IMR-90 (cell line): ENCODE measurements around the gene HIF1A. TPM values are rescaled to one million over a fixed set of nuclear protein-coding genes. Genes with fewer than 3 reads are reported as not detected.

Experiments
- ATAC-seq: fragments of 200-7000 bp; cut with Tn5 transposase; 2 replicates; pipeline ENCODE4 v1.9.1; 2020; ENCODE audit warnings: low read depth, mild to moderate bottlenecking, moderate library complexity
- BruUV-seq: library from RNA; stranded (reverse); fragments of 400-500 nt; replicated peaks from 2 replicates; lab custom pipeline; 2021; lab: Mats Ljungman, UMichigan
- CTCF ChIA-PET: fragments of 300-600 bp; formaldehyde crosslinking; extraction: SDS; loops from one replicate; lab custom pipeline; 2021; ENCODE audit warnings: antibody characterized with exemption; lab: Yijun Ruan, JAX
- POLR2A ChIA-PET: fragments of 300-600 bp; sonication (Branson Sonifier 250); formaldehyde crosslinking; loops from one replicate; lab custom pipeline; 2022; ENCODE audit warnings: antibody characterized with exemption; ENCODE audit not compliant: unreplicated experiment; lab: Charles Lee
- DNase-seq: peaks from one replicate; pipeline ENCODE4 v3.0.0; 2013
- H2AFZ ChIP-seq: replicated peaks from 2 replicates; pipeline ENCODE3; 2013; ENCODE audit warnings: low read length, mild to moderate bottlenecking; ENCODE audit not compliant: poor library complexity
- H2AK5ac ChIP-seq: 2 replicates; pipeline ENCODE4 v1.6.1; 2013; ENCODE audit warnings: low read depth, low read length, inconsistent platforms
- H2AK9ac ChIP-seq: replicated peaks from 2 replicates; pipeline ENCODE3; 2013; ENCODE audit warnings: mild to moderate bottlenecking, low read depth, low read length, moderate library complexity; ENCODE audit not compliant: poor library complexity
- H2BK120ac ChIP-seq: 2 replicates; pipeline ENCODE4 v1.6.1; 2013; ENCODE audit warnings: low read depth, low read length, inconsistent platforms
- H2BK15ac ChIP-seq: 3 replicates; pipeline ENCODE4 v1.6.1; 2013; ENCODE audit warnings: low read depth, low read length, inconsistent platforms
- H2BK20ac ChIP-seq: 2 replicates; pipeline ENCODE4 v1.6.1; 2013; ENCODE audit warnings: low read depth, mild to moderate bottlenecking, inconsistent platforms, low read length, moderate library complexity
- H2BK5ac ChIP-seq: 2 replicates; pipeline ENCODE4 v1.6.1; 2013; ENCODE audit warnings: mild to moderate bottlenecking, low read depth, low read length, inconsistent platforms; ENCODE audit not compliant: poor library complexity, severe bottlenecking
- H3K14ac ChIP-seq: replicated peaks from 2 replicates; pipeline ENCODE4 v1.6.1; 2013; ENCODE audit warnings: low read depth, low read length, inconsistent platforms
- H3K18ac ChIP-seq: 2 replicates; pipeline ENCODE4 v1.6.1; 2013; ENCODE audit warnings: low read depth, low read length, control low read depth
- H3K23ac ChIP-seq: 2 replicates; pipeline ENCODE4 v1.6.1; 2013; ENCODE audit warnings: low read depth, low read length, inconsistent platforms
- H3K27ac ChIP-seq: 2 replicates; pipeline ENCODE4 v1.5.1; 2013; ENCODE audit warnings: mild to moderate bottlenecking, control low read depth, low read length; ENCODE audit not compliant: insufficient read depth
- H3K27me3 ChIP-seq: 2 replicates; pipeline ENCODE4 v1.6.1; 2013; ENCODE audit warnings: low read length; ENCODE audit not compliant: control insufficient read depth, insufficient read depth
- H3K36me3 ChIP-seq: 2 replicates; pipeline ENCODE4 v1.6.1; 2013; ENCODE audit warnings: low read length, mixed read lengths; ENCODE audit not compliant: control insufficient read depth, insufficient read depth
- H3K4ac ChIP-seq: 2 replicates; pipeline ENCODE4 v1.6.1; 2013; ENCODE audit warnings: low read depth, low read length, inconsistent platforms
- H3K4me1 ChIP-seq: 2 replicates; pipeline ENCODE4 v1.6.1; 2013; ENCODE audit warnings: low read length, mixed read lengths; ENCODE audit not compliant: control insufficient read depth, insufficient read depth
- H3K4me2 ChIP-seq: 2 replicates; pipeline ENCODE4 v1.6.1; 2013; ENCODE audit warnings: low read depth, mild to moderate bottlenecking, control low read depth, low read length, moderate library complexity
- H3K4me3 ChIP-seq: 2 replicates; pipeline ENCODE4 v1.5.1; 2013; ENCODE audit warnings: low read depth, mild to moderate bottlenecking, control low read depth, low read length, moderate library complexity; ENCODE audit not compliant: insufficient read depth
- H3K56ac ChIP-seq: 2 replicates; pipeline ENCODE4 v1.6.1; 2013; ENCODE audit warnings: low read length, inconsistent platforms; ENCODE audit not compliant: insufficient read depth; ENCODE audit errors: extremely low read depth
- H3K79me1 ChIP-seq, 2 experiments: 2 replicates each; pipeline ENCODE4 v1.6.1; 2013; ENCODE audit warnings: low read length in 2 of 2, inconsistent platforms in 1 of 2, low read depth in 1 of 2
- H3K9ac ChIP-seq: 2 replicates; pipeline ENCODE4 v1.6.1; 2013; ENCODE audit warnings: low read depth, low read length, control low read depth
- H3K9me1 ChIP-seq: 2 replicates; pipeline ENCODE4 v1.6.1; 2013; ENCODE audit warnings: low read length, inconsistent platforms; ENCODE audit not compliant: insufficient read depth
- H3K9me3 ChIP-seq: 2 replicates; pipeline ENCODE4 v1.6.1; 2013; ENCODE audit warnings: low read length; ENCODE audit not compliant: control insufficient read depth, insufficient read depth
- H4K20me1 ChIP-seq: 2 replicates; pipeline ENCODE4 v1.6.1; 2013; ENCODE audit warnings: low read length, inconsistent platforms; ENCODE audit not compliant: insufficient read depth
- H4K5ac ChIP-seq: 2 replicates; pipeline ENCODE4 v1.6.1; 2013; ENCODE audit warnings: mild to moderate bottlenecking, low read depth, low read length, control low read depth
- H4K8ac ChIP-seq, 2 experiments: 2 replicates each; pipeline ENCODE4 v1.6.1; 2013; ENCODE audit warnings: low read depth in 2 of 2, low read length in 2 of 2, control low read depth in 1 of 2, inconsistent platforms in 1 of 2
- H4K91ac ChIP-seq: 2 replicates; pipeline ENCODE4 v1.6.1; 2013; ENCODE audit warnings: low read depth, low read length, inconsistent platforms; ENCODE audit not compliant: insufficient read depth
- CEBPB ChIP-seq: IDR thresholded peaks from 2 replicates; pipeline ENCODE4 v1.6.1; 2012; ENCODE audit warnings: low read depth, low read length, improper control_type of control experiment
- CTCF ChIP-seq: conservative IDR thresholded peaks from 2 replicates; pipeline ENCODE4 v1.5.1; 2012; ENCODE audit warnings: mild to moderate bottlenecking, low read depth, low read length, improper control_type of control experiment
- ELK1 ChIP-seq: fragments of 150-350 bp; IDR thresholded peaks from 2 replicates; pipeline ENCODE4 v1.6.1; 2016; ENCODE audit warnings: low read depth, mild to moderate bottlenecking, low read length, moderate library complexity, borderline replicate concordance
- MAFK ChIP-seq: IDR thresholded peaks from 2 replicates; pipeline ENCODE4 v1.6.1; 2012; ENCODE audit warnings: low read depth, low read length, improper control_type of control experiment
- MXI1 ChIP-seq: IDR thresholded peaks from 2 replicates; pipeline ENCODE4 v1.6.1; 2012; ENCODE audit warnings: low read depth, mild to moderate bottlenecking, low read length, moderate library complexity, borderline replicate concordance
- NFE2L2 ChIP-seq: fragments of 150-350 bp; IDR thresholded peaks from 2 replicates; pipeline ENCODE4 v1.6.1; 2016; ENCODE audit warnings: low read depth, mild to moderate bottlenecking, low read length
- USF2 ChIP-seq: fragments of 150-350 bp; IDR thresholded peaks from 2 replicates; pipeline ENCODE4 v1.6.1; 2017; ENCODE audit warnings: mild to moderate bottlenecking, antibody characterized with exemption, low read length, low read depth
- WGBS, 2 experiments: methylation state at CpG; one replicate each; pipeline versions ENCODE4 v1.1.5 to v1.1.7; 2013; ENCODE audit warnings: missing lambda C conversion rate in 2 of 2; ENCODE audit not compliant: insufficient read length in 1 of 2; ENCODE audit errors: extremely low coverage in 2 of 2; 5-methylcytosine and 5-hydroxymethylcytosine counted together
- dilution Hi-C: fragments of 300-500 bp; cut with HindIII; formaldehyde crosslinking; loops from one replicate; pipeline ENCODE4 v1.14.3; 2018; ENCODE audit warnings: low sequenced_read_pairs; ENCODE audit not compliant: unreplicated experiment
- in situ Hi-C: fragments of 300-500 bp; cut with MboI; formaldehyde crosslinking; loops from 3 replicates; pipeline ENCODE4 v1.14.3; 2019; ENCODE audit warnings: low sequenced_read_pairs, inconsistent platforms, mixed read lengths
- intact Hi-C: fragments of 100-400 bp; cut with micrococcal nuclease; formaldehyde crosslinking; loops from 2 replicates; pipeline ENCODE4 v1.10.0; 2022
- polyA plus RNA-seq, 3 experiments: library from polyadenylated mRNA; depleted of rRNA; stranded (reverse); fragments of >200 nt; gene quantifications; 2 replicates each; pipeline ENCODE4 v1.2.3, GENCODE V29; 2012; ENCODE audit warnings: low replicate concordance in 1 of 3
- total RNA-seq: library from RNA; depleted of rRNA; stranded (reverse); fragments of >200 nt; gene quantifications from 2 replicates; pipeline ENCODE4 v1.2.3, GENCODE V29; 2012

The HIF1A gene
- total and polyA plus RNA-seq, 2 of the 4 experiments (the other 2 are of a cell fraction), result 128 to 301 TPM

- no peak for TF ChIP-seq ELK1
Observed at GRCh38 chr14:61703342-61704129, 8.2 kb downstream of the HIF1A start (continued).

GRCh38 chr14:61704554-61704953, 9.2 kb downstream of the HIF1A start:
- Histone ChIP-seq H2AK9ac (no peak overlapping the region), H3K4me2 (peak overlapping the region; percentile 54), H2BK20ac (no peak overlapping the region), H3K36me3 (peaks cover 1% of the 10 kb centered on the region; the same call in 1 of the 2 replicates), H3K9me1 (0 out of 2 replicates have a peak, but pooled peaks cover 3% of the 10 kb centered on the region), H3K79me1 (peaks cover 0 to 15% of the 10 kb centered on the region in 2 experiments; a peak in 1 of 4 replicates), H2AFZ (no peak overlapping the region), H3K4me1 (no peaks in the 10 kb centered on the region; the same call in 1 of the 2 replicates), H4K8ac (no peak overlapping the region), H3K18ac (no peak overlapping the region), H3K9me3 (no peaks in the 10 kb centered on the region), H3K4me3 (no peak overlapping the region), H2BK15ac (no peak overlapping the region), H3K9ac (no peak overlapping the region), H2BK120ac (no peak overlapping the region), H4K5ac (no peak overlapping the region), H3K27ac (no peak overlapping the region), H3K4ac (no peak overlapping the region), H3K27me3 (no peaks in the 10 kb centered on the region), H2AK5ac (no peak overlapping the region), H2BK5ac (peak overlapping the region; percentile 21), H4K91ac (no peak overlapping the region), H3K14ac (no peak overlapping the region), H4K20me1 (peaks cover 84% of the 10 kb centered on the region), H3K23ac (no peak overlapping the region), H3K56ac (no peak overlapping the region)
- ChIA-PET CTCF (no interaction called here), POLR2A (no interaction called here)
- no TSS peak for BruUV-seq
- ATAC-seq, result no peak; the same call in none of the 2 replicates
- no CpG with 5 or more reads among the region's 3 CpGs for WGBS, 2 experiments
- in situ Hi-C loops, result no loop called here
- intact Hi-C loops, result no loop called here
- no peak for DNase-seq
- dilution Hi-C loops, result loop anchor here (25.0 kb wide), 1 partner anchor 242 kb away; no protein-coding TSS in a partner anchor
- TF ChIP-seq MXI1 (no peak), CEBPB (no peak), MAFK (no peak), NFE2L2 (no peak), USF2 (no peak), CTCF (no peak)
